ENCODE results near the gene COLEC12. TPM values are rescaled to one million over a fixed set of nuclear protein-coding genes. Genes with fewer than 3 reads are reported as not detected.

Gene COLEC12
- total RNA-seq, 4 donors from 2014 or later: 1.4 to 12.2 (median 4.0) TPM

- H3K27me3 ChIP-seq: no peaks in the 10 kb centered on the region
- no peak overlapping the region for H3K27ac ChIP-seq
- intact Hi-C loops (cut with DNase I): no loop called here
- no peak overlapping the region for H3K4me3 ChIP-seq
- H3K9me3 ChIP-seq: no peaks in the 10 kb centered on the region
- 43 to 45% methylated on average over 4 of the region's 4 CpGs for WGBS, 2 donors
- no peak for DNase-seq
- no peaks in the 10 kb centered on the region for H3K36me3 ChIP-seq
- no peak for TF ChIP-seq POLR2A (IDR thresholded peaks at IDR 0.05)
- TF ChIP-seq, protein P1, sequence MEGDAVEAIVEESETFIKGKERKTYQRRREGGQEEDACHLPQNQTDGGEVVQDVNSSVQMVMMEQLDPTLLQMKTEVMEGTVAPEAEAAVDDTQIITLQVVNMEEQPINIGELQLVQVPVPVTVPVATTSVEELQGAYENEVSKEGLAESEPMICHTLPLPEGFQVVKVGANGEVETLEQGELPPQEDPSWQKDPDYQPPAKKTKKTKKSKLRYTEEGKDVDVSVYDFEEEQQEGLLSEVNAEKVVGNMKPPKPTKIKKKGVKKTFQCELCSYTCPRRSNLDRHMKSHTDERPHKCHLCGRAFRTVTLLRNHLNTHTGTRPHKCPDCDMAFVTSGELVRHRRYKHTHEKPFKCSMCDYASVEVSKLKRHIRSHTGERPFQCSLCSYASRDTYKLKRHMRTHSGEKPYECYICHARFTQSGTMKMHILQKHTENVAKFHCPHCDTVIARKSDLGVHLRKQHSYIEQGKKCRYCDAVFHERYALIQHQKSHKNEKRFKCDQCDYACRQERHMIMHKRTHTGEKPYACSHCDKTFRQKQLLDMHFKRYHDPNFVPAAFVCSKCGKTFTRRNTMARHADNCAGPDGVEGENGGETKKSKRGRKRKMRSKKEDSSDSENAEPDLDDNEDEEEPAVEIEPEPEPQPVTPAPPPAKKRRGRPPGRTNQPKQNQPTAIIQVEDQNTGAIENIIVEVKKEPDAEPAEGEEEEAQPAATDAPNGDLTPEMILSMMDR (IDR thresholded peaks at IDR 0.05): no peak
- H3K4me1 ChIP-seq: peaks cover 0 to 12% (median 0%) of the 10 kb centered on the region in 3 donors
Measured at GRCh38 chr18:523561-523960, 23.1 kb upstream of the COLEC12 start.

DNA sequence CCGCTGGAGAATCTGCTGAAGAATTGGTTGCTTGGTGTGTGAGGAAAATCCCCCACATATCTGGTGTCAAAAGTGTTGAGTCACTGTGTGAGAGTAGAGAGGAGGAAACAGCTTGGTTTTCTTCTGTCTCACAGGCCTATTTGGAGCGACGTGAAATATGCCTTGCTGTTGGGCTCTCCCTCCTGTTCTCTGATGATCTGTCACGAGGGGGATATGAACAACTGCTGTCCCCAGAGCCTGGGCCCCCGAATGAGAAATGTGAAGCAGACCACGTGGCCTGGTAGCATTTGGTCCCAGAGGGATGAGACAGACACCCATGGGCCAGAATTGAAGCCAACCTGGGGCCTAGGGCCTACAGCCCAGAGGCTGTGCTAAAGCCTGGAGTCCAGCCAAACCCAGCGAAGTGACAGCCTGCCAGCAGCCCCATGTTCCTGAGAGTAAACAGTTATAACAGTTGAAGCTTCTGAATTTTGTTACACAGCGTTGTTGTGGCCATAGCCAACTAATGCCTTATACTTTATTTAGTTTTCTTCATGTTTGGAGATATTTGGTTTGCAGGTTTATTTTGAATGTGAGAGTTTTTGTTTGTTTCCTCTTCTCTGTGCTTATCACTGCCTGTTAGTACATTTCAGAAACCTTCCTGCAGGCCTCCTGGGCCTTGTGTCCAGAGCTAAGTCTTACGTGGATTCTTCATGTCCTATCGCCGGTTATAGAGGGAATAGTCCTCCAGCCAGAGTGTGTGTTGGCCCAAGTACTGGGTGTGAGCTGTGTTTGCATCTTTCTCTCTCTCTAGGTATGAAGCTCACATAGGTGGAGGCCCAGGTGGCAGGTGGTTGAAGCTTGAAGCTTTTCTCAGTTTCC is 18.7 kb upstream of the COLEC12 start:
- no peak for DNase-seq
- 59 to 63% methylated on average over 7 to 11 of the region's 11 CpGs for WGBS, 2 donors
- Histone ChIP-seq H3K9me3 (no peaks in the 10 kb centered on the region), H3K27me3 (no peaks in the 10 kb centered on the region), H3K4me1 (peaks cover 0 to 16% (median 0%) of the 10 kb centered on the region in 3 donors), H3K36me3 (no peaks in the 10 kb centered on the region), H3K4me3 (no peak overlapping the region), H3K27ac (peak overlapping the region in 2 of 4 donors; percentile 46 to 60)
- intact Hi-C loops (cut with DNase I): no loop called here
- TF ChIP-seq POLR2A (IDR thresholded peaks at IDR 0.05): no peak
- TF ChIP-seq, protein P1 (IDR thresholded peaks at IDR 0.05): no peak

- no peaks in the 10 kb centered on the region for H3K9me3 ChIP-seq
- H3K27me3 ChIP-seq: no peaks in the 10 kb centered on the region
- intact Hi-C loops (cut with DNase I): no loop called here
- WGBS, 2 donors: 79 to 83% methylated on average over 3 of the region's 3 CpGs
- H3K36me3 ChIP-seq: no peaks in the 10 kb centered on the region
- no peak overlapping the region for H3K4me3 ChIP-seq
- H3K4me1 ChIP-seq: peaks cover 0 to 16% (median 0%) of the 10 kb centered on the region in 3 donors
- DNase-seq: no peak
- TF ChIP-seq, protein P1 (IDR thresholded peaks at IDR 0.05): no peak
- TF ChIP-seq POLR2A (IDR thresholded peaks at IDR 0.05): no peak
- H3K27ac ChIP-seq: no peak overlapping the region
Measured at GRCh38 chr18:518081-518480, 17.6 kb upstream of the COLEC12 start.

DNA sequence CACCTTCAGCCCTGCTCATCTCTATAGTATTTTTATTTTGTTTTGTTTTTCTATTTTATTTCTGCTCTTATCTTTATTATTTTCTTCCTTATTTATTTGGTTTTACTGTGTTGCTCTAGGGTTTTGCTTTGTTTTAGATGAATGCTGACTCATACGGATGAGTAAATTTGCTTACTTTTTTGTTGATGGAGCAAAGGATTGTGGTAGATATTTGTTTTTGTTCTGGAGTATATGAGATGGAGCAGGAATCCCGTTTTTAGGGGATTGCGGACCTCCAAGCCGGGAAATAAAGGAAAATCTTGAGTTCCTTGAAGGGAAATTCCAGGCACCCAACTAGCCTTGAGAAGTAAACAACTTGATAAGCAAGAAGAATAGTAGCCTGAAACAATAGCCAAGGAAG is 15.3 kb upstream of the COLEC12 start:
- Histone ChIP-seq H3K27me3 (no peaks in the 10 kb centered on the region), H3K9me3 (no peaks in the 10 kb centered on the region), H3K27ac (no peak overlapping the region), H3K4me3 (no peak overlapping the region), H3K4me1 (peaks cover 0 to 16% (median 0%) of the 10 kb centered on the region in 3 donors), H3K36me3 (no peaks in the 10 kb centered on the region)
- DNase-seq: no peak
- intact Hi-C loops (cut with DNase I): no loop called here
- WGBS, 2 donors: 50 to 60% methylated on average over 4 of the region's 4 CpGs
- TF ChIP-seq, protein P1 (IDR thresholded peaks at IDR 0.05): no peak
- no peak for TF ChIP-seq POLR2A (IDR thresholded peaks at IDR 0.05)

GRCh38 chr18:515156-515815 is 14.8 kb upstream of the COLEC12 start:
- Histone ChIP-seq H3K27ac (no peak overlapping the region), H3K9me3 (no peaks in the 10 kb centered on the region), H3K4me1 (peaks cover 0 to 16% (median 0%) of the 10 kb centered on the region in 3 donors), H3K36me3 (no peaks in the 10 kb centered on the region), H3K4me3 (no peak overlapping the region), H3K27me3 (no peaks in the 10 kb centered on the region)
- 83 to 92% methylated on average over 27 to 34 of the region's 44 CpGs for WGBS, 2 donors
- TF ChIP-seq, protein P1 (IDR thresholded peaks at IDR 0.05): no peak
- no peak for TF ChIP-seq POLR2A (IDR thresholded peaks at IDR 0.05)
- no peak for DNase-seq
- intact Hi-C loops (cut with DNase I): no loop called here
